Parathyroid adenoma (tissue), 2 donors: ENCODE data around the gene DUS2.

Experiments used
- H2AFZ ChIP-seq: fragments of 300-600 bp; sonication (generic); one replicate; pipeline ENCODE4 v1.7.0; 2017; ENCODE audit warnings: antibody characterized with exemption, mild to moderate bottlenecking
- H3K27ac ChIP-seq: fragments of 300-600 bp; sonication (generic); one replicate; pipeline ENCODE4 v1.7.0; 2017
- H3K27me3 ChIP-seq: fragments of 300-600 bp; sonication (generic); one replicate; pipeline ENCODE4 v1.7.0; 2017; ENCODE audit warnings: low read length; ENCODE audit not compliant: control insufficient read depth, insufficient read depth
- H3K36me3 ChIP-seq: fragments of 300-600 bp; sonication (generic); one replicate; pipeline ENCODE4 v1.7.0; 2017; ENCODE audit warnings: low read length; ENCODE audit not compliant: control insufficient read depth, insufficient read depth
- H3K4me1 ChIP-seq: fragments of 300-600 bp; sonication (generic); one replicate; pipeline ENCODE4 v1.7.0; 2017; ENCODE audit warnings: control low read depth
- H3K4me2 ChIP-seq: fragments of 300-600 bp; sonication (generic); one replicate; pipeline ENCODE4 v1.7.0; 2017; ENCODE audit warnings: low read length
- H3K4me3 ChIP-seq: fragments of 300-600 bp; sonication (generic); one replicate; pipeline ENCODE4 v1.7.0; 2017; ENCODE audit warnings: low read depth, low read length
- H3K79me2 ChIP-seq: fragments of 300-600 bp; sonication (generic); one replicate; pipeline ENCODE4 v1.7.0; 2017; ENCODE audit warnings: control low read depth
- H3K9ac ChIP-seq: fragments of 300-600 bp; sonication (generic); one replicate; pipeline ENCODE4 v1.7.0; 2017; ENCODE audit warnings: mild to moderate bottlenecking
- H3K9me3 ChIP-seq: fragments of 300-600 bp; sonication (generic); one replicate; pipeline ENCODE4 v1.7.0; 2017; ENCODE audit warnings: low read length; ENCODE audit not compliant: control insufficient read depth
- CTCF ChIP-seq: fragments of 300-600 bp; sonication (generic); IDR thresholded peaks from one replicate; pipeline ENCODE4 v1.7.0; 2017; ENCODE audit warnings: antibody characterized with exemption, mild to moderate bottlenecking
- donor health status: primary hyperparathyroidism.

DUS2 gene

DNA sequence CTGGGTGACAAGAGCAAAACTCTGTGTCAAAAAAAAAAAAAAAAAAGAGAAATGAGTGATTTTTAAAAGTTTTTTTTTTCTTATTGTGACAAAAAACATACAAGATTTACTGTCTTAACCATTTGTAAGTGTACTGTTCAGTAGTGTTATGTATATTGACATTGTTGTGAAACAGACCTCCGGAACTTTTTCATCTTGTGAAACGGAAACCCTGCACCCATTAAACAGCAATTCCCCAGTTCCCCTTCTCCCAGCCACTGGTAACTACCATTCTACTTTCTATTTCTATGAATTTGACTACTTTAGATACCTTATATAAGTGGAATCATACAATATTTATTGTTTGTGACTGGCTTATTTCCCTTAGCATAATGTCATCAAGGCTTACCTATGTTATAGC is 18.7 kb downstream of the DUS2 start:
- Histone ChIP-seq H3K27ac (no peak overlapping the region), H3K9me3 (no peaks in the 10 kb centered on the region), H2AFZ (no peak overlapping the region), H3K4me2 (no peak overlapping the region), H3K36me3 (no peaks in the 10 kb centered on the region), H3K9ac (no peak overlapping the region), H3K79me2 (no peaks in the 10 kb centered on the region), H3K4me1 (no peaks in the 10 kb centered on the region), H3K27me3 (no peaks in the 10 kb centered on the region), H3K4me3 (no peak overlapping the region)
- TF ChIP-seq CTCF: no peak

DNA sequence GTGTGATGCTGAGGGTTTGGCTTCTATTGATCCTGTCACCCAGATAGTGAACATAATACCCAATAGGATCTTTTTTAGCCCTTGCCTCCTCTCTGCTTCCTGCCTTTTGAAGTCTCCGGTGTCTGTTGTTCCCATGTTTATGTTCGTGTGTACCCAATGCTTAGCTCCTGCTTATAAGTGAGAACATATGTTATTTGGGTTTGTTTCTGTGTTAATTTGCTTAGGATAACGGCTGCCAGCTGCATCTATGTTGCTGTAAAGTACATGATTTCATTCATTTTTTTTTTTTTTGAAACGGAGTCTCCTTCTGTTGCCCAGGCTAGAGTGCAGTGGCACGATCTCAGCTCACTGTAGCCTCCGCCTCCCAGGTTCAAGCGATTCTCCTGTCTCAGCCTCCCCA is 23.0 kb downstream of the DUS2 start:
- TF ChIP-seq CTCF: no peak
- H3K4me1 ChIP-seq: no peaks in the 10 kb centered on the region
- H3K27me3 ChIP-seq: no peaks in the 10 kb centered on the region
- no peaks in the 10 kb centered on the region for H3K36me3 ChIP-seq
- no peak overlapping the region for H3K27ac ChIP-seq
- H3K9ac ChIP-seq: no peak overlapping the region
- no peaks in the 10 kb centered on the region for H3K9me3 ChIP-seq
- no peaks in the 10 kb centered on the region for H3K79me2 ChIP-seq
- H3K4me2 ChIP-seq: no peak overlapping the region
- H2AFZ ChIP-seq: no peak overlapping the region
- H3K4me3 ChIP-seq: no peak overlapping the region

DNA sequence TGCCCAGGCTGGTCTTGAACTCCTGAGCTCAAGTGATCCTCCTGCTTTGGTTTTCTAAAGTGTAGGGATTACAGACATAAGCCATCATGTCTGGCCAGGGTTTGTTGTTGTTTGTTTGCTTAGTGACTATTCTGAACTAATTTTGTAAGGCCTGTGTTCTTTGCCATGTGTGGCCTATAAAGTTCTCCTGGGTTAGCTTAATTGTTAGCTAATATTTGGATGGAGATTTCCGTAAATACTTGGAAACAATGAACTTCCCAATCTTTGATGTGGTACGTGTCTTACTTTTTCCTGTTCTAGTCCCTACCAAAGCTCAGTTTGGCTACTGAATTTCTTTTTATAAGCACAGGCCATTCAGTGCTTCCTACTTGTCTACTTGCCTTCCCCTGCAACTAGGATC is 24.9 kb downstream of the DUS2 start:
- Histone ChIP-seq H3K36me3 (no peaks in the 10 kb centered on the region), H3K4me2 (no peak overlapping the region), H3K27me3 (no peaks in the 10 kb centered on the region), H3K4me1 (no peaks in the 10 kb centered on the region), H2AFZ (no peak overlapping the region), H3K27ac (no peak overlapping the region), H3K79me2 (no peaks in the 10 kb centered on the region), H3K4me3 (no peak overlapping the region), H3K9me3 (no peaks in the 10 kb centered on the region), H3K9ac (no peak overlapping the region)
- no peak for TF ChIP-seq CTCF

DNA sequence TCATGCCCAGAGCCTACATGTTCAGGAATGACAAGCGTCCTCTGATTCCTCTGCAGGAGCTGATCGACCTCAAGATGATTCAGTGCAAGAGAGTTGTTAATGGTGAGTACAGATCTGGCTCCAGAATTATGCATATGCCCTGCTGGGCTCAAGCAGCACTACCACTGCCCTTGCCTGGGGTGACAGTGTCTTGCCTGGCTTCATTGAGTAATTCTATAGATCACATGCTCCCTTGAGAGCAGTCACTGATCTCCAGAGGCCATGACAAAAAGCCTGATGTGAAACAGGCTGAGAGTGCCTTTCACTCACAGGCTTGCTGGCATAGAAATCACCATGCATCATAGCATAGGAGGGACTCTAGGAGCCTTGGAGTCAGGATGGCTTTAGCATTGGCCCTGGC is 26.4 kb downstream of the DUS2 start:
- no peak overlapping the region for H2AFZ ChIP-seq
- no peak overlapping the region for H3K4me3 ChIP-seq
- H3K4me2 ChIP-seq: no peak overlapping the region
- H3K9ac ChIP-seq: no peak overlapping the region
- H3K4me1 ChIP-seq: no peaks in the 10 kb centered on the region
- no peaks in the 10 kb centered on the region for H3K9me3 ChIP-seq
- TF ChIP-seq CTCF: no peak
- no peaks in the 10 kb centered on the region for H3K27me3 ChIP-seq
- H3K27ac ChIP-seq: no peak overlapping the region
- no peaks in the 10 kb centered on the region for H3K36me3 ChIP-seq
- H3K79me2 ChIP-seq: no peaks in the 10 kb centered on the region

DNA sequence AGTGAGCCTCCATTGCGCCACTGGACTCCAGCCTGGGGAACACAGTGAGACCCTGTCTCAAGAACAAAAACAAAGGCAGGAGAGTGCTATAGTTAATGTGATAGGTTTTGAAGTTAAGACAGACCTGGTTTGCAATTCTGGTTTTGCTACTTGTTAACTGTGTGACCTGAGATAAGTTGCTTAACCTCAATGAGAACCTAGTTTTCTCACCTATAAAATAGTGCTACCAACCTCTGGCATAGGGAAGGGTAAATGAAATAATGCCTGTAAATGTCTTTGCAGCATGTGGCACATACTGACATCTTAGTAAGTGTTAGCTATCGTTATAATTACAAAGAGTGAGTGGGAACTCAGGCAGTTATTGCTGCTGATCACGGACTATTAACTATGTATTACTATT is 32.3 kb downstream of the DUS2 start:
- Histone ChIP-seq H3K36me3 (no peaks in the 10 kb centered on the region), H3K4me1 (no peaks in the 10 kb centered on the region), H3K4me2 (no peak overlapping the region)

More for the DNA sequence above, 32.3 kb downstream of the DUS2 start:
- no peak for TF ChIP-seq CTCF
- Histone ChIP-seq H3K79me2 (no peaks in the 10 kb centered on the region), H3K9me3 (no peaks in the 10 kb centered on the region), H3K27ac (no peak overlapping the region), H3K9ac (no peak overlapping the region), H2AFZ (no peak overlapping the region), H3K27me3 (no peaks in the 10 kb centered on the region), H3K4me3 (no peak overlapping the region)
